Stimulated activated CD8-positive, alpha-beta memory T cell treated with anti-CD3 and anti-CD28 coated beads, Interleukin-15, amount 100 ng/mL, for 4 hours (primary cell): Measurements from ENCODE around the gene METTL26.
A peak's percentile ranks its signal among the peaks of the same experiment; 100 is the strongest.

Source experiments
- DNase-seq, 2 donors: peaks; one replicate each; pipeline ENCODE4 v3.0.0-alpha.2; 2020; ENCODE audit warnings: low read depth in 2 of 2

METTL26 gene

DNA sequence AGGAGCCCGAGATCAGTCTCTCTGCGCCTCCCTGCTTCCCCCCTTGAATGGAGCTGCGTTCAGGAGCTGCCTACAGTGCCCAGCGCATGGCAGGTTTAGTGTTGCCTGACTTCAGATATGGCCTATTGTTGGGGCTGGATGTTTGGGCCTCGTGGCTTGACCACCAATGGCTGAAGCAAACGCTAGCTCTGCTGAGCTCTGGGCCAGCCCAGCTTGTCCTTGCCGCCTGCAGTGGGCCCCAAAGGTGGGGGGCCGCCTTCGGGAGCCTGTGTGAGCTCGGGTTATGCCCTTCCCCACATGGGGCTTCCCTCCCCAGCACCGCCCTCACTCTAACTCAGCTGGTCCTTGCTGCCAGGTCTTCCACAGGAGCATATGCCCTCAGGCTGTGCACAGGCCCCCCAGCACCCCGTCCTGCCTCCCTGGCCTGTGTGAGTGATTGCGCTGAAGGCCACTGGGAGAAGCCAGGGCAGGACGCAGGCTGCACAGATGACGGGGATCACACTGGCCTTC is 2.0 kb upstream of the METTL26 start:
- no peak for DNase-seq

DNA sequence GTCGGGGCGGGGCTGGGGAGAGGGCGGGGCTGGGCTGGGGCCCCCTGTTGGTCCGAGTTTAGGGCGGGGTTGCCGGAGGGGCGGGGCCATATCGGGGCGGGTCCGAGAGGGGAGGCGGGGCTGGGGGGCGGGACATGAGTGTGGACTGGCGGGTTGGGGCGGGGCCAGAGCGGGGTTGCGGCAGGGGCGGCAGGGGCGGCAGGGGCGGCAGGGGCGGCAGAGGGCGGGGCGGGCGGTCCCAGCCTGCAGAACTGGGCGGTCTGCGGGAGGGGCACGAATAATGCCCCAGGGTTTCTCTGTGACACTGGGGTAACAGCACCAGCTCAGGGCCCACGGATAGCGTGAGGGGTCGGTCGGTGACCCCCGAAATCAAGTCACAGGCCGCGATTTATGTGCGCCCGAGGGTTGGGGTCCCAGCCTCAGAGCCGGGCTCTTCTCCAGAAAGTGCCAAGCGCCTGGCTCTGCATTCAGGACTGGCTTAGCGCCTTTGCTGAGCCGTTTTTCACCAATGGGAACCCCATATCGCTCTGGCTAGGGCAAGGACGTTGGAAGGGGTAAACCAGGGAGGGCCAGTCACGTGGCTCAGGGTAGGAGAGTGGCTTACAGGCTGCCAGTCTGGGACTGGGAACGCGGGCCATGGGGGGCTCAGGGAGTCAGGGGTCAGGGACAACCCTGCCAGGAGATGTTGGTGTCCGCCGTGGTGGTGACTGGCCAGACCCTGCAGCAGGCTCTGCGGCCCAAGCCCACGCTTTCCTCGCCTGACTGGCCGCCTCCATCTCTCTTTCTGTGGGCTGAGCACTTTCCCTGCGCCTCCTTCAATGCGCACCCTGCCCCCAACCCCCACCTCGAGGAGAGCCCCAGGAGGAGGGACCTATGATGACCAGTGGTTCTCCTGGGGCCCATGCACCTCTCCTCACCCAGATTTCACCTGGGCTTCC is 1.2 kb upstream of the METTL26 start:
- peak; percentile 73 to 74 for DNase-seq

DNA sequence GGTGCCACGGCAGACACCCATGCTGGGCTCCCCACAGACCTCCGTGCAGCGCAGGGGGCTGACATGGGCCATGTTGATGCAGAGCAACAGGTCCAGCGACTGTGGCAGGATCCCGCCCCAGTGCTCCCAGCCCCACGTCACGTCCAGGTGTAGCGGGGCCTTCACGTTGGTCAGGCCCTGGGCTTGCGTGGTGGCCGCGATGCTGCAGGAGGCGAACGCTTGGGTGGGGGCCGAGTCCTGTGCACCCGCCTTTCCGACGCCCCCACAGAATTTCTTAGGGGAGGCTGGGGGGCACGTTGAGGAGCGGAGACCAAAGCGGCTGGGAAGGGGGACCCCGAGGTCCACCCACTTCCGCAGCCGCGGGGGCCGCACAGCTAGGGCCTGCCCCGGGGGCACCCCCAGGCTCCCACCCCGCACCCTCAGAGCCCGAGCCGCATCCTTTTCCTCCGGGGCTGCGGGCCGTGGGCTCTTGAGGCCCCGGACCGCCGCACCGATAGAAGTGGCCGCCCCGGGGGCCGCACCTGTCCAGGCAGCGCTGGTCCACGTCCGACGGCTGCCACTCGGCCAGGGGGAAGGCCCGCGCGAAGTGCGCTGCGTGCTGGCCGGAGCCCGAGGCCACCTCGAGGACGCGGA is 416 bp downstream of the METTL26 start:
- no peak for DNase-seq

DNA sequence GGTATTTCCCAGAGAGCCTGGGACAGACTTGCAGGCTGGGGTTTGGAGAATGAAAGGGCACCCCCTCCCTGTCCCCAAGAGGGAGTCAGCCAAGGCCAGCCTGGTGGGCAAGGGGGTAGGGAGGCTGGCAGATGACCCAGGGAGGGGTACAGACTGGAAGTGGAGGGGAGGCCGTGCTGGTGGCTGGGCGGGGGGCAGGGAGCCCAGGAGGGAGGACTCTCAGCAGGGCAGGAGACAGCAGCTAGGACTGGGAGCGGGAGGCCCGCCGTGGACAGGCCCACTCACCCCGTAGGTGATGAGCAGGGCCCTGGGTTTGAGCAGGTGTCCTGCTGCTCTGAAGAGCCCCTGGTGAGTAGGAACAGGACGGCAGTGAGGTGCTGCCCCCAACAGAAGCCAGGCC is 1.1 kb downstream of the METTL26 start:
- DNase-seq: no peak

DNA sequence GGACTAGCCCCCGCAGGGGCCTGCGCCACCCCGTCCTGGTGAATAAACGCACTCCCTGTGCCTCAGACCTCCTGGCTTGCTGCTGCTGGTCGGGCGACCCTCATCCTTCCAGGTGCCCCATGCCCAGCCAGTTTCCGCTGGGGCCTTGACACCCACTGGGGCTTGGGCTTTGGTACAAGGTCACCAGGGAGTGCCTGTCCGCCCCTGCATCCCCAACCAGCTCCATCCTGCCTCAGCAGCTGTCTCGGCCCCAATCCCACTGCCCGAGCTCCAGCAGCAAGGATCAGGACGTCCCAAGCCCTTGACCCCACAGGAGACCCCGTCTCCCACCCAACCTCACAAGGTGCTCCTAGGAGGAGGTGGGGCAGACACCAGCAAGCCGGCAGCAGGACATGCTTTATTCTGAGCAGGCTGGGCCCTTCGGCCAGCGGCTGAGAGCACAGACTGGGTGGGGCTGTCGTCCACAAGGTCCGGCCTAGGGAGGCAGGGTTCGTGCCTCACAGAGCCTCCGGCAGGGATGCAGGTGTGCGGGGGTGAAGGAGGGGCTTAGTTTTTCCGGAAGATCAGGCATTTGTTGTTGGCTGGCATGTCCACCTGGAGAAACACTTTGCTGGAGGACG is 1.9 kb downstream of the METTL26 start:
- no peak for DNase-seq

DNA sequence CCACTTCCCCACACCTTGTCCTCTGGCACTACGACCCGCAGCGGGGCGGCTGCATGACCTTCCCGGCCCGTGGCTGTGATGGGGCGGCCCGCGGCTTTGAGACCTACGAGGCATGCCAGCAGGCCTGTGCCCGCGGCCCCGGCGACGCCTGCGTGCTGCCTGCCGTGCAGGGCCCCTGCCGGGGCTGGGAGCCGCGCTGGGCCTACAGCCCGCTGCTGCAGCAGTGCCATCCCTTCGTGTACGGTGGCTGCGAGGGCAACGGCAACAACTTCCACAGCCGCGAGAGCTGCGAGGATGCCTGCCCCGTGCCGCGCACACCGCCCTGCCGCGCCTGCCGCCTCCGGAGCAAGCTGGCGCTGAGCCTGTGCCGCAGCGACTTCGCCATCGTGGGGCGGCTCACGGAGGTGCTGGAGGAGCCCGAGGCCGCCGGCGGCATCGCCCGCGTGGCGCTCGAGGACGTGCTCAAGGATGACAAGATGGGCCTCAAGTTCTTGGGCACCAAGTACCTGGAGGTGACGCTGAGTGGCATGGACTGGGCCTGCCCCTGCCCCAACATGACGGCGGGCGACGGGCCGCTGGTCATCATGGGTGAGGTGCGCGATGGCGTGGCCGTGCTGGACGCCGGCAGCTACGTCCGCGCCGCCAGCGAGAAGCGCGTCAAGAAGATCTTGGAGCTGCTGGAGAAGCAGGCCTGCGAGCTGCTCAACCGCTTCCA is 2.6 kb downstream of the METTL26 start:
- DNase-seq: no peak

DNA sequence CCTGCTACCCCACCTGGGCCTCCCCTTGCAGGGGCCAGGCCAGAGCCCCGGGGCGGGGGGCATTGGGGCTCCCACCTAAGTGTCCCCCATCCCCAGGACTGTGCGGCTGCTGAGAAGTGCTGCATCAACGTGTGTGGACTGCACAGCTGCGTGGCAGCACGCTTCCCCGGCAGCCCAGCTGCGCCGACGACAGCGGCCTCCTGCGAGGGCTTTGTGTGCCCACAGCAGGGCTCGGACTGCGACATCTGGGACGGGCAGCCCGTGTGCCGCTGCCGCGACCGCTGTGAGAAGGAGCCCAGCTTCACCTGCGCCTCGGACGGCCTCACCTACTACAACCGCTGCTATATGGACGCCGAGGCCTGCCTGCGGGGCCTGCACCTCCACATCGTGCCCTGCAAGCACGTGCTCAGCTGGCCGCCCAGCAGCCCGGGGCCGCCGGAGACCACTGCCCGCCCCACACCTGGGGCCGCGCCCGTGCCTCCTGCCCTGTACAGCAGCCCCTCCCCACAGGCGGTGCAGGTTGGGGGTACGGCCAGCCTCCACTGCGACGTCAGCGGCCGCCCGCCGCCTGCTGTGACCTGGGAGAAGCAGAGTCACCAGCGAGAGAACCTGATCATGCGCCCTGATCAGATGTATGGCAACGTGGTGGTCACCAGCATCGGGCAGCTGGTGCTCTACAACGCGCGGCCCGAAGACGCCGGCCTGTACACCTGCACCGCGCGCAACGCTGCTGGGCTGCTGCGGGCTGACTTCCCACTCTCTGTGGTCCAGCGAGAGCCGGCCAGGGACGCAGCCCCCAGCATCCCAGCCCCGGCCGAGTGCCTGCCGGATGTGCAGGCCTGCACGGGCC is 3.4 kb downstream of the METTL26 start:
- no peak for DNase-seq

DNA sequence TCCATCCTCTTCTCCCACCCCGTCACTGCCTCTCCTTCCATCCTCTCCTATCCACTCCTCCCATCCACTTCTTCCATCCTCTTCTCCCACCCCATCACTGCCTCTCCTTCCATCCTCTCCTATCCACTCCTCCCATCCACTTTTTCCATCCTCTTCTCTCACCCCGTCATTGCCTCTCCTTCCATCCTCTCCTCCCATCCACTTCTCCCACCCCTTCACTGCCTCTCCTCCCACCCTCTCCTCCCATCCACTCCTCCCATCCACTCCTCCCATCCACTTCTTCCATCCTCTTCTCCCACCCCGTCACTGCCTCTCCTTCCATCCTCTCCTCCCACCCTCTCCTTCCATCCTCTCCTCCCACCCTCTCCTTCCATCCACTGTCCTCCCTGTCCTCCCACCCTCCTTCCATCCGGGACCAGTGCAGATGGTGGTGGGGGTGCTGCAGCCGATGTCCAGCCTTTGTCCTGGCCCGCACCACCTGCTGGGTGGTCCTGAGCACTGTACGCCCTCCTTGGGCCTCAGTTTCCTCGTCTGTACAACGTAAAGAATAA is 4.2 kb downstream of the METTL26 start:
- no peak for DNase-seq

DNA sequence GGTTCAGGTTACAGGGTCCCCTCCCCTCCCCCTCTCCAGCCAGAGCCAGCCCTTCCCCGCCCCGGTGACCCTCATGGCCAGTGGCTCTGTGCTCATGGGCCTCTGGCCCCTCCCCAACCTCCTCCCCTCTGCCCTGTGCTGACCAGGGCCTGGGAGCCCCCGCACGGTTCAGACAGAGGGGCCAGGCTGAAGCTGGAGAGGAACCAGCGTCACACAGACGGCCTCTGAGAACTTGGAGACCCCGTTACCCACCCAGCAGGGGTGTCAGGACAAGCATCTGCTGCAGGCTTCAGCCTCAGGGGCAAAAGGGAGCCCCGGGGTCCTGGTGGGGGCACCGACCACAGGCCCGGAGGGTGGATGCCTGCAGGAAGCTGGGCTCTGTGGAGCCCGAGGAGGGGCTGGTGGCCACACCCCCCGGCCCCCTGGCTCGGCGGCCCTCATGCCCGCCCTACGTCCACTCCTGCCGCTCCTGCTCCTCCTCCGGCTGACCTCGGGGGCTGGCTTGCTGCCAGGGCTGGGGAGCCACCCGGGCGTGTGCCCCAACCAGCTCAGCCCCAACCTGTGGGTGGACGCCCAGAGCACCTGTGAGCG is 5.2 kb downstream of the METTL26 start, which contains the start of gene WFIKKN1:
Gene WFIKKN1, plus strand, starts transcription at position 171 of the 591 bp plus-strand sequence. Its CDS starts 269 bp downstream, at position 440.
- no peak for DNase-seq

DNA sequence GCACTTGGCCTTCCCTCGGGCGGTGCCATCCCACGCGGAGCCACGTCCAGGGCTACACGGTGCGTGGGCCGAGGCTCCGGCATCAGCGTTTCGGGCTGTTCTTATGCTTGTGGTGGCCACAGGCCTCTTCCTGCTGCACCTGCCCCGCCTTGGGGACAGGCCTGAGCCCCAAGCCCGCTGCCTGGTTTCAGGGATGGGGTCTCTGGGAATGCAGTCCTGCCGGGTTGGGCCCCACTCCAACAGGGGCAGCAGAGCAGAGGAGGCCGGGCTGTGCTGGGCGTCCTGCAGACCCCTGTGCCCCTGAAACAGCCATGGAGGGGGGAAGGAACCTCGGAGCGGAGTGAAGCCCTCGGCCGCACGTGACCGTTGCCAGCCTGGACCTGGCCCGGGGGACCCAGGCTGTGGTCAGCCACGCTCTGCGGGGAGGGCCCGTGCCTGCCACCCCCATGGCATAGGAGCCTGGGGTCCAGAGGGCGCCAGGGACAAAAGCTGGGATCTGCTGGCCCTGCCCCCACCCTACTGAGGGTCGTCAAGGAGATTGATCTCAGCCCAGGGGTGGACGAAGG is 5.8 kb downstream of the METTL26 start:
- no peak for DNase-seq

DNA sequence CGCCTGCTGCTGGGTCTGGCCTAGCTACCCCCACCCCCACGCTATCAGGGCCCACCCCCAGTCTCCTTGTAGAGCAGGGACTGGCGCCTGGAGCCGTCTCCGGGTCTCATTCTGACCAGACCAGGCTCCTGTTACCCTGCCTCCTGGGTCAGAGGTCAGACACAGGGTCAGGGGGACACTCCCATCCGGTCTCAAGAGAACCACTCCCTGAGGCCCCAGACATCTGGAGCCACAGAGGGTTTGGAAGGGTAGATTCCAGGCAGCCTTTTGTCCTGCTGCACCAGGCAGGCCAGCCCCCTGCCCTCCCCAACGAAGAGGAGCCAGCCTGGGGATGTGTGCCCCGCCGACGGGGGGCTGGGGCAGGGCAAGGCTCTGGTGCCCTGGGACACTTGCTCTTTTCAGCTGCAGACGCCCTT is 6.3 kb downstream of the METTL26 start:
- DNase-seq: no peak

DNA sequence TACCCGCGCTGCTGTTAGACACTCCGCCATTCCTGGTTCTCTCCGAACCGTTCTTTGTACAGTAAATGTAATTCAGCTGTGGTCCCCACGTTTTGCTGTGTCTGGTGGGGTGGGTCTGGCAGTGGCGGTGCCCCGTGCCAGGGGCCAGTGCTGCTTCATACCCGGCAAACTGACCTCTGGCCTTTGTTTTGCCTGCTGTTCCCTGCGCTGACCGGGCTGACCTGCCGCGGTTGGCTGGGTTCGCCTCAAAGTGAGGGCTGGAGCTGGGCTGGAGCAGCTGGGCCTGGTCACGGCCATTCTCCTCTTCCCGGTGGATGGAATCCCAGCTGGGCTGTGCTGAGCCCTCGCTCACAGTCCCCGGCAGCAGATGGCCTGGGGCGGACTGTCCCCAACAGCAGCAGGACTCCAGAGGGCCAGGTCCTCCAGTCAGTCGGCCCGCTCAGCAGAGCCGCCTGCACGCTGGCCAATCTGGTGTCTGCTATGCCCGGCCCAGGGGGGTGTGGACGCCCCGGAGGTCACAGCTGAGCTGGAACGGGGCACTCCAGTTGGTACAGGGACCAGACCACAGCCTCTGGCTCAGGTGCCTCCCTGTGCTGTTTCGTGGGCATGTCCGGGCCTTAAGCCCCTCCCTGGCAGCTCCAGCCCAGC is 6.8 kb downstream of the METTL26 start:
- DNase-seq: no peak

DNA sequence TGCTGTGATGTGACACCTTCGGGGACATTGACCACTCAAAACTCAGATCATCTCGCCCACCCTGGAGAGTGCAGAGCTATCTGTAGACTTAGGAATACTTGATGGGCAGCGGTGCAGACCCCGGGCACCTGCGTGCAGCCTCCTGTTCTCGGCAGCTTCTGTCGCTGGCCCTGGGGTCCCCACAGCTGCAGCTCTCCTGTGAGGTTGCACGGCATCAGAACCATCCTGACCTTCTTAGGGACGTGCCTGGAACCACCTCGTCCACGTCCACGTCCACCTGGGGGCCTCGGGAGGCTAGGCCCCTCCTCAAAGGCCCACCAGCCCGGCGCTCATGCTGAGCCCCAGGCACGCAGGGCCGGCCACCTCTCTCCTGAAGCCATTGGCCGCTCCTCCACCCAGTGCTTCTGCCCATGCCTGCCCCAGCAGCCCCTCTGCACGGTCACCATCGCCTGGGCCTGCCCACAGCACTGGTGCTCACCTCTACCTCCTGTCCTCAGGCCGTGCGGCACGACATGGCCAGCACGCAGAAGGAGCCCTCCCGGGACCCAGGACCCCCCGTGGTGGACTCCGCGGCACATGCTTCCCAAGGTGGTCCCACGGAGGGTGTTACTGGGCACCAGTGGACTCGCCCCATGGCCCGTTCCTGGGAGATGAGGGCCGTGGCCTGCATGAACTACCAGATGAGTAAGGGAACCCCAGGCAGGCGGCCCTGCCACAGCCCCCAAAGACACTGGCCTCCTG is 7.6 kb downstream of the METTL26 start:
- DNase-seq: no peak

DNA sequence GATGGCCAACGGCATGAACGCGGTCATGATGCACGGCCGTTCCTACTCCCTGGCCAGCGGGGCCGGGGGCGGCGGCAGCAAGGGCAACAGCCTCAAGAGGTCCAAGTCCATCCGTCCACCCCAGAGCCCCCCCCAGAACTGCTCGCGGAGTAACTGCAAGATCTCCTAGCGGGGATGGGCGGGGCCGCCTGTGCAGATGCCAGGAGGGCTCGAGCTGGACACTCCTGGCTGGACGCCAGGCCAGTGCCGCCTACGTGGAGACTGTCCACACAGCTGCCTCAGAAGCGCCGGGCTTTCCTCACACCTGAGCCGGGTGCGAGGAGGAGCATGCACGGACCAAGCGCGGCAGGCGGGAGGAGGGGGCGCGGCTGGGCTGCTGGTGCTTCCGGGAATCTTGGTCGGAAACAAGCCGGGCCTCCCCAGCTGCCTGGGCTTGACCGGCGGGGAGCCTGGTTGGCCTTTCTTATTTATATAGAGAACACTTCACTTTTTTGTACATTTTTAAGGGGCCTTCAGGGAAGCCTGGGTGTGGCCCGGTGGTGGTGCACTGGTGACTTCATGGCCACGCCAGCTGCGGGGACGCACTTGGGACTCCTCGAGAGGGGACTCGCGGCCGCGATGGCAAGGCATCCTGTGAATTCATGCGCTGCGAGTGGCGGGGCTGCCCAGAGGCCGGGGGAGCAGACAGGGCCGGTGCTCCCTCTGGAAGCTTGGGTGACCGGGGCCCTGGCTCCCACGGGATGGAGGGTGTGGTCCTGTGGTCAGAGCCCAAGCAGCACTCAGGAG is 8.5 kb downstream of the METTL26 start:
- no peak for DNase-seq

DNA sequence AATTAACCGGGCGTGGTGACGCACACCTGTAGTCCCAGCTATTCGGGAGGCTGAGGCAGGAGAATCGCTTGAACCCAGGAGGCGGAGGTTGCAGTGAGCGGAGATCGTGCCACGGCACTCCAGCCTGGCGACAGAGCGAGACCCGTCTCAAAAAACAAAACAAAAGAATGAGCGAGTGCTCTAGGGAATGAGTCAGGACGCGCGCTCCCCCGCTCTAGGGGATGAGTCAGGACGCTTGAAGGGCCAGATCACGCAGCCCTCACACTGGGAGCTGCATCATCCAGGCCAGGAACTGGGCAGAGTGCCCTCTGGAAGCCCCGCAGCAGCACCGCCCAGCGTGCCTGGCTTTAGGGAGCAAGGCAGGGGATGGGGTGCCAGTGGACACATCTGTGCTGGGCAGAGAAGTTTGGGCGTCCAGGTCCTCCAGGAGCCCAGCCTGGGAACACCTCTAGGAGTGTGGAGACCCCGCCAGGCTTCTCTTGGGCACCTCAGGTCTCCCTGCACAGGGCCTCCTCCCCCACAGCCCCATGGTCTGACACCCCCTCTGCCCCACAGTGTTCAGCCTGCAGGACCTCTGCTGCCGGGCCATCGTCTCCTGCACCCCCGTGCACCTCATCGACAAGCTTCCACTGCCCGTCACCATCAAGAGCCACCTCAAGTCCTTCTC is 9.2 kb downstream of the METTL26 start:
- DNase-seq: no peak

DNA sequence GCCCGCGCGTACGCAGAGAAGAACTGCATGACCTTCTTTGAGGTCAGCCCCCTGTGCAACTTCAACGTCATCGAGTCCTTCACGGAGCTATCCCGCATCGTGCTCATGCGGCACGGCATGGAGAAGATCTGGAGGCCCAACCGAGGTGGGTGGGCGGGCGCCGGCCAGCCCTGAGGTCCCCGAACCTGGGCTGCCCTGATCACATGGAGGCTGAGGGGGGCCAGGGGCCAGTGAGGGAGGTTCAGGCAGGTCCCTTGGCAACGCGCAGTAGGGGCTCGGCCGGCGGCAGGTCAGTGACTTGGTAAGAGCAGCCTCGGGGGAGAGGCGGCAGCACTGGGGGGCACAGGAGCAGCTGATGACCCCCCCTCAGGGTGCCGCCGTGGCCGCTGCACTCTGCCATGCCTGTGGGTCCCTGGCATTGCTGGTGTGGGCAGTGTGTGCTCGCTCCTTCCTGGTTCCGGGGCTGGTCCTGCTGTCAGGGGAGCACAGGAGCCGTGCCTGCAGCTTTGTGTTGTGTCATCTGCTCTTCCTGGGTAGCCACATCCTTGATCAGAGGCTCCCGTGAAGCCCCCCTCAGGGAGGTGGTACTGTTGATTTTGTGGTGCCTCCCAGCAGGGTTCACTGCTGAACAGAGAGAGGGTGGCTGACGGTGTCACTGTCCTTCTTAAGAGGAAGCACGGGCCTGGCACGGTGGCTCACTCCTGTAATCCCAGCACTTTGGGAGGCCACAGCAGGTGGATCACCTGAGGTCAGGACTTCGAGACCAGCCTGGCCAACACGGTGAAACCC is 9.9 kb downstream of the METTL26 start:
- no peak for DNase-seq
